NCI-H128 (cell line): ENCODE data around the gene CNTN6.

Source experiments
- DNase-seq: peaks from one replicate; lab custom pipeline; 2025; ENCODE audit not compliant: unreplicated experiment; lab: John Stamatoyannopoulos, UW

Gene CNTN6

GRCh38 chr3:1092771-1093170 lies at the start of gene CNTN6:
Gene CNTN6, plus strand, starts transcription at chr3:1093024. Its CDS starts 54,985 bp downstream, at chr3:1148009.
- DNase-seq, result no peak

GRCh38 chr3:1048558-1048957 lies 44.3 kb upstream of the CNTN6 start:
- DNase-seq, result no peak

- DNase-seq, result no peak
Measured at GRCh38 chr3:1055870-1056269, 37.0 kb upstream of the CNTN6 start.

GRCh38 chr3:1056744-1057143 lies 36.1 kb upstream of the CNTN6 start:
- no peak for DNase-seq

- no peak for DNase-seq
Measured at GRCh38 chr3:1057436-1057835, 35.4 kb upstream of the CNTN6 start.

GRCh38 chr3:1068985-1069384 lies 23.8 kb upstream of the CNTN6 start:
- no peak for DNase-seq

GRCh38 chr3:1072041-1072440 lies 20.8 kb upstream of the CNTN6 start:
- no peak for DNase-seq

GRCh38 chr3:1079662-1080061 lies 13.2 kb upstream of the CNTN6 start:
- no peak for DNase-seq

- no peak for DNase-seq
Measured at GRCh38 chr3:1082108-1082507, 10.7 kb upstream of the CNTN6 start.

GRCh38 chr3:1087066-1087560 lies 5.7 kb upstream of the CNTN6 start:
- DNase-seq, result no peak

- DNase-seq, result no peak
Measured at GRCh38 chr3:1088503-1088902, 4.3 kb upstream of the CNTN6 start.

- DNase-seq, result no peak
Measured at GRCh38 chr3:1091286-1091685, 1.5 kb upstream of the CNTN6 start.

GRCh38 chr3:1092061-1092460 lies 763 bp upstream of the CNTN6 start:
- no peak for DNase-seq

GRCh38 chr3:1093217-1093616 lies 393 bp downstream of the CNTN6 start:
- DNase-seq, result no peak

GRCh38 chr3:1103525-1103924 lies 10.7 kb downstream of the CNTN6 start:
- no peak for DNase-seq

- DNase-seq, result no peak
Measured at GRCh38 chr3:1117843-1118473, 25.1 kb downstream of the CNTN6 start.

- DNase-seq, result no peak
Measured at GRCh38 chr3:1131166-1131565, 38.3 kb downstream of the CNTN6 start.

GRCh38 chr3:1135194-1135593 lies 42.4 kb downstream of the CNTN6 start:
- no peak for DNase-seq

GRCh38 chr3:1138036-1138435 lies 45.2 kb downstream of the CNTN6 start:
- no peak for DNase-seq

- no peak for DNase-seq
Measured at GRCh38 chr3:1139071-1139470, 46.2 kb downstream of the CNTN6 start.

- no peak for DNase-seq
Measured at GRCh38 chr3:1147326-1147725, 54.5 kb downstream of the CNTN6 start.

- no peak for DNase-seq
Measured at GRCh38 chr3:1147819-1148218, 55.0 kb downstream of the CNTN6 start.

GRCh38 chr3:1164101-1164500 lies 71.3 kb downstream of the CNTN6 start:
- no peak for DNase-seq
